Suprapubic skin (tissue), 4 donors: Measurements from ENCODE around the gene FN3K.
A peak's percentile ranks its signal among the peaks of the same experiment; 100 is the strongest.

ENCODE experiments used
- POLR2A ChIP-seq, 2 donors: fragments of 450-650 bp; IDR thresholded peaks; one replicate each; pipeline ENCODE4 v1.6.1; 2017; ENCODE audit warnings: antibody characterized with exemption in 2 of 2, mild to moderate bottlenecking in 2 of 2, moderate library complexity in 2 of 2
- POLR2AphosphoS5 ChIP-seq, 3 donors: sonication (generic); formaldehyde crosslinking; IDR thresholded peaks; one replicate each; pipeline ENCODE4 v1.6.1; 2017; ENCODE audit warnings: antibody characterized with exemption in 3 of 3
- TF ChIP-seq, protein P1 (sequence below), 2 donors: fragments of 200-600 bp in 1 of 2; fragments of 450-650 bp in 1 of 2; sonication (generic) in 1 of 2; IDR thresholded peaks; one replicate each; pipeline ENCODE4 v1.5.1; 2016 to 2019; ENCODE audit warnings: antibody characterized with exemption in 2 of 2, mild to moderate bottlenecking in 1 of 2, moderate library complexity in 1 of 2

DNA sequence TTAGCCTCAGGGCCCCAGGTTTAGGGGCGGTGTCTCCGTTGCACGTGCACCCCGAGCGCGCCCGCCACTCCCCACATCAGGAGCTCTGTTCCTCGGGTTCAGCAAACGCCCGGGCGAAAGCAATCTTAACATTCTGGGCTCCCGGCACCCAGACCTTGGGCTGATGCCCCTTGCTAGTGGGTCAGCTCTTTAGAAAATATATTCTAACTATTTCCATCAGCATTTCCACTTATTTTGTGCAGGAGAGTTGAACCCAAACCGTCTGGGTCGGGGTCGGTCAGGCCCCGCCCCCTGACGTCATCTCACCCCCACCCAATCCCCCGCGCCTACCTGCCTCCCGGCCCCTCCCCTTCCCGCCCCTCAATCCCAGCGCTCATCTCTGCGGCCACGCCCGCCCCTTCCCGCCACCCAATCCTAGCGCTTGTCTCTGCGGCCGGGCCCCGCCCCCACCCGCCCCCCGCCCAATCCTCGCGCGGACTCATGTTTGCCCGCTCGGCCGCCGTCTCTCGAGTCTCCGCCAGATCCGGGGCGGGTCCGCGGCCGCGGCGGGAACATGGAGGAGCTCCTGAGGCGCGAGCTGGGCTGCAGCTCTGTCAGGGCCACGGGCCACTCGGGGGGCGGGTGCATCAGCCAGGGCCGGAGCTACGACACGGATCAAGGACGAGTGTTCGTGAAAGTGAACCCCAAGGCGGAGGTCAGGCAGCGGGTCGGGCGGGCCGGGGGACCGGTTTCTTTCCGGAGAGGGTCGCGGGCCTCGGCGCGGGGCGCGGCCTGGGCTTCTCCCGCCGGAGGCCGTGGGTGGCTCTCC is 19.0 kb upstream of the FN3K start, which contains the start of gene FN3KRP:
- TF ChIP-seq, protein P1, sequence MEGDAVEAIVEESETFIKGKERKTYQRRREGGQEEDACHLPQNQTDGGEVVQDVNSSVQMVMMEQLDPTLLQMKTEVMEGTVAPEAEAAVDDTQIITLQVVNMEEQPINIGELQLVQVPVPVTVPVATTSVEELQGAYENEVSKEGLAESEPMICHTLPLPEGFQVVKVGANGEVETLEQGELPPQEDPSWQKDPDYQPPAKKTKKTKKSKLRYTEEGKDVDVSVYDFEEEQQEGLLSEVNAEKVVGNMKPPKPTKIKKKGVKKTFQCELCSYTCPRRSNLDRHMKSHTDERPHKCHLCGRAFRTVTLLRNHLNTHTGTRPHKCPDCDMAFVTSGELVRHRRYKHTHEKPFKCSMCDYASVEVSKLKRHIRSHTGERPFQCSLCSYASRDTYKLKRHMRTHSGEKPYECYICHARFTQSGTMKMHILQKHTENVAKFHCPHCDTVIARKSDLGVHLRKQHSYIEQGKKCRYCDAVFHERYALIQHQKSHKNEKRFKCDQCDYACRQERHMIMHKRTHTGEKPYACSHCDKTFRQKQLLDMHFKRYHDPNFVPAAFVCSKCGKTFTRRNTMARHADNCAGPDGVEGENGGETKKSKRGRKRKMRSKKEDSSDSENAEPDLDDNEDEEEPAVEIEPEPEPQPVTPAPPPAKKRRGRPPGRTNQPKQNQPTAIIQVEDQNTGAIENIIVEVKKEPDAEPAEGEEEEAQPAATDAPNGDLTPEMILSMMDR (IDR thresholded peaks at IDR 0.05) = no peak
- no peak for TF ChIP-seq POLR2A (IDR thresholded peaks at IDR 0.05)
- TF ChIP-seq POLR2AphosphoS5 (IDR thresholded peaks at IDR 0.05) = peak in 1 of 3 donors; percentile 28
